ENCODE measurements around the gene SP4.

Gene SP4

DNA sequence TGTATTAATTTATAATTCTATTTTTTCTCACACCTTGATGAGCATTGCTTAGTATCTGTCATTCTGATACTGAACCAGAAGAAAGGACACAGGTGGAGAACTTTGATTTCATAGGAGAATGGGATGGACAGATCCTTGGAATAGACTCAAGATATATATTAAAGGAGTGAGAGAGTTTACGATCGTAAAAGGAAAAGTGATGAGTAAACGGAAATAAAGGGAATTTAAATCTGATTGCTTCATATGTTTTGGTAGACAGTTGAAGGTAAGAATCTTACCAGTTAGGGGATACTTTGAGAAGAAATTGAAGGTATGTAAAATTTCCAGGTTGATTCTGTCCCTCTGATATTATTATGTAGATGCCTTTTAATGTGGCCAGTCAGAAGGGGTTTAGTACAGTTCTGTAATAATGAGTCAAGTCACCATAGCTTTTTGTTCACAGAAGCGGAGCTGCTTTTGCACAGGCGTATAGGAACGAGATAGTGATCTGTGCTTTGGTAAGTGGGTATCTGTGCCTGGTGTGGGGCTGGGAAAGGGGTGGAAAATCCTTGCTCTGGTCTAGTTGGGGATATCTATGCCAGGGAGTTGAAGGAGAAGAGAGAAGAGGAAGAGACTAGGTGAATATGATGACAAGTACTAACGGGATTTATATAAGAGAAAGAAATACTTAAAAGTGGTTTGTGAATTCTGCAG, 15.4 kb downstream of the SP4 start:
- DNase-seq (ENCODE audit: low spot score), result no peak

GRCh38 chr7:21448974-21449373, 21.1 kb downstream of the SP4 start:
- DNase-seq (ENCODE audit: low spot score), result no peak

DNA sequence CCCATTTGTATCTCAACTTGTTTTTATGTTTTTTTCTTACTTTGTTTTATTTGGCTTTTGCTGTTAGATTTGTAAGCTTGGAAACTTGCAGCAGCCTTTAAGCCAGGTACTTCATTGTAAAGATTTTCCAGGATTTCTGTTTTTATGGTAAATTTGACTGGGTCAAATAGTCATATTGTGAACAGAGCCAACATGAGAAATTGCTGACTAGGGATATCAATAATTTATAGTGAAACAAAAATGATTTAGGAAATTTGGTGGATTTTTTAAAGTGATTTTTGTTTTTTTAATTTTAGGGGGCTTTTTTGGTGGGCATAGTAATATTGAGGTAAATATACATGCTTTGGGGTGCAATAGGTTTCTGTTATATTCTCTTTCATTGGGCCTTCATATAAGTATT, 22.2 kb downstream of the SP4 start:
- DNase-seq (ENCODE audit: low spot score), result no peak

- no peak for DNase-seq (ENCODE audit: low spot score)
Measured at GRCh38 chr7:21450941-21451340, 23.1 kb downstream of the SP4 start.

- DNase-seq (ENCODE audit: low spot score), result no peak
Measured at GRCh38 chr7:21454182-21454581, 26.3 kb downstream of the SP4 start.

- no peak for DNase-seq (ENCODE audit: low spot score)
Measured at GRCh38 chr7:21454906-21455305, 27.0 kb downstream of the SP4 start.

DNA sequence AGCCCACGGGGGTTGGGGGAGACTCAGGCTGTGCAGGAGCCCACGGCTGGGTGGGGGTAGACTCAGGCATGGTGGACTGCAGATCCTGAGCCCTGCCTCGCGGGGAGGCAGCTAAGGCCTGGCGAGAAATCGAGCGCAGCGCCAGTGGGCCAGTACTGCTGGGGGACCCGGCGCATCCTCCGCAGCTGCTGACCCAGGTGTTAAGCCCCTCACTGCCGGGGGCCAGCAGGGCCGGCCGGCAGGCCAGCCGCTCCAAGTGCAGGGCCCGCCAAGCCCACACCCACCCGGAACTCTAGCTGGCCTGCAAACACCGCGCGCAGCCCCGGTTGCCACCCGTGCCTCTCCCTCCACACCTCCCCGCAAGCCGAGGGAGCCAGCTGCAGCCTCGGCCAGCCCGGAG, 33.4 kb downstream of the SP4 start:
- no peak for DNase-seq (ENCODE audit: low spot score)

DNA sequence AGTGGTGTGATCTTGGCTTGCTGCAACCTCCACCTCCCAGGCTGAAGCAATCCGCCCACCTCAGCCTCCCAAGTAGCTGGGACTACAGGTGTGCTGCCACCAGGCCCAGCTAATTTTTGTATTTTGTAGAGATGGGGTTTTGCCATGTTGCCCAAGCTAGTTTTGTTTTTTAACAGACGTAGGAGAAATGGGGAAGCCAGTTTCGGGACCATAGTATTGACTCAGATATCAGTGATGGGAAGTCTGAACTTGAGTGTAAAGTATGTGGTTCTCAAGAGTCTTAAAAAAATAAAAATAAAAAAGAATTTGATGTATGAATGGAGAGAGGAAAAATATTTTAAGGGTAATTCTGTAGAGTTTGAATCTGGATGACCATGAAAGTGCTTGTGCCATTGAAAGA, 34.2 kb downstream of the SP4 start:
- no peak for DNase-seq (ENCODE audit: low spot score)

- no peak for DNase-seq (ENCODE audit: low spot score)
Measured at GRCh38 chr7:21463524-21463923, 35.6 kb downstream of the SP4 start.

DNA sequence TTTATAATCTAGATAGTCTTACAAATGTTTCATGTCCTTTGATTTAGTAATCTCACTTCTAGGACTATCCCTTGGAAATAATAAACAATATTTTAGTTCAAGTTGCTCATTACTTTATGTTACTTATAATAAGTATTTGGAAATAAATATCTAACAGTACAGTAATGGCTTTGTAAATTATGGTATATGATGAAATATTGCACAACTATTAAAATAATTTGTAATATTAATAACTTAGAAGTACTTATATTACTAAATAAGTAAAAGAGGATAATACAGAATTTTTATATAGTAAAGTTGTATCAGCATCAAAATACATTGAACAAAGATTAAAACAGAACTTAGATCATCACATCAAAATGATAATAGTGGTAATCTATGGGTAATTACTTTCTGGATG, 41.1 kb downstream of the SP4 start:
- no peak for DNase-seq (ENCODE audit: low spot score)

- DNase-seq (ENCODE audit: low spot score), result no peak
Measured at GRCh38 chr7:21469894-21470293, 42.0 kb downstream of the SP4 start.

DNA sequence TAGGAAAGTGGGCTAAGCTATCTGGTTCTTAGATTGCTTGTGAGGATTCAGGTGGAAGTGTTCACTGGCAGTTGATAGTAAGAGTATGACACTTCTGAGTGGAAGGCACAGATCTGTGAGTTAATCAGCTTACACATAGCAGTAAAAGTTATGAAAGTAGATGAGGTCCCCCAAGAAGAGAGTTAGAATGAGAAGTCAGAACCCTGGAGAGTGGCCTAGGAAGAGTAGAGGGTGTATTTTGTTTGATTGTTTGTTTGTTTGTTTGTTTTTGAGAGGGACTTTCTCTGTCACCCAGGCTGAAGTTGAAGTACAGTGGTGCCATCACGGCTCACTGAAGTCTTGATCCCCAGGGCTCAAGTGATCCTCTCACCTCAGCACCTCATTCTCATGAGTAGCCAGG, 44.1 kb downstream of the SP4 start:
- DNase-seq (ENCODE audit: low spot score), result no peak

- no peak for DNase-seq (ENCODE audit: low spot score)
Measured at GRCh38 chr7:21476429-21476828, 48.5 kb downstream of the SP4 start.

DNA sequence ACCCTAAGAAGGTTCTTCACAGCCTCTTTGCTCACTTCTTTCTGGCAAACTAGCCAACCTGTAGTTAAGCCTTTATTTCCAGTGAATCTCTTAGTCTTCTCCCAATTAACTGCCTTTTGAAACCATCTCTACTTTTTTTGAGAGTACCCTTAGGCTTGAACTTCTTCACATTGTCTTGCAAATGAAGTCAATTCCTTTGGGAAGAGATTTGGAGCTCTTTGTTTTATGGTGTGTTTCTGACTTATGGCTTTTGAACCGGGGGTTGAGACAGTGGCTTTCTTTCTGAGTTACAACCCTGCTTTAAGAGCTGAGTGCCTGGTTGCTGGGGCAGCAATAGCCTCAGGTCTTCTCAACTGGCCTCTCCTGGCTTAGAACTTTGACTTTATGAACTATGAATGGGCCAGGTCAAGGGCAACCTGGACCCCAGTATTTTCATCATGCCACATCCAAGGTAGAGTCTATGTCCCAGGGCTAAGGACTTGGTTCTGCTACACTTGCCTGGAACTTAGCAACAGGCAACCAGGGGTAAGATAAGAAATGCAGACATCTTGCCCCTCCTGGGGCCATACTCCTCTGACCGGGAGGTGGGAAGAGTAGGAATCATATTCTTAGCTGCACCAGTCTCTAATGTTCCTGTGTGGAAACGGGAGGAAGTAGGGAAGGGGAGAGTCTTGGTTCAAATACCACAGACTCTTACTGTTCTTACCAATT, 53.0 kb downstream of the SP4 start:
- no peak for DNase-seq (ENCODE audit: low spot score)

DNA sequence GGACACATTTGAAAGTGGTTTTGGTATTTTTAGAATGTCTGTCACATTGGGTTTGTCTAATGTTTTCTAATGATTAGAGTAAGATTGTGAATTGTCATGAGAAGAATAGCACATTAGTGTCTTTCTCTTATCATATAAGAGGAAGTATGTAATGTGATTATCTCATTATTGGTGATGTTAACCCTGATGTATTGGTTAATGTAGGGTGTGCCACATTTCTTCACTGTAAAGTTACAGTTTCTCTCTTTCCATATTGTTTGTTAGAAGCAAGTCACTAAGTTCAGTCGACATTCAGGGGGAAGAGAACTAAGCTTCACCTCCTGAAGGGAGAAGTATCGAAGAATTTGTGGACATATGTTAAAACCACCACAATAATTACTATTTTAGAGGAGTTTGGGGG, 58.6 kb downstream of the SP4 start:
- DNase-seq (ENCODE audit: low spot score), result no peak

GRCh38 chr7:21495731-21496130, 67.8 kb downstream of the SP4 start:
- no peak for DNase-seq (ENCODE audit: low spot score)

DNA sequence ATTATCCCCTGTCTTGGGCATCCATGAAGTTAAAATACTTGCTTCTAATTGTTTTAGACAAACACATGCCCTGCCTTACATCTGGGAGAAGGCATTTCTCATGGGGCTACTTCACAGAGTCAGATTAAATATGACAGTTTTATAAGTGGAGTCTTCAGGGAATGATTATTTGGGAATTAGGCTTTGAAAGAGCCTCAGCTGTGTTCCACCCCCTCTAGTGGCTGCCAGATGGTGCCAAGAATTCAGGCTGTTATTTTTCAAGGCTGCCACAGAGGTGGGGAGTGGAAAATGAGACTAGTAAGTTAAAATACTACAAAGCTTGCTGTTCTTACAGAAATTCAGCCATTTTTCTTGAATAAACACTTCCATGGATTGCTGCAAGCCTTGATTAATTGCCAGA, 69.2 kb downstream of the SP4 start:
- no peak for DNase-seq (ENCODE audit: low spot score)

GRCh38 chr7:21500117-21500832, 72.4 kb downstream of the SP4 start:
- DNase-seq (ENCODE audit: low spot score), result no peak

- no peak for DNase-seq (ENCODE audit: low spot score)
Measured at GRCh38 chr7:21504021-21504420, 76.1 kb downstream of the SP4 start.

DNA sequence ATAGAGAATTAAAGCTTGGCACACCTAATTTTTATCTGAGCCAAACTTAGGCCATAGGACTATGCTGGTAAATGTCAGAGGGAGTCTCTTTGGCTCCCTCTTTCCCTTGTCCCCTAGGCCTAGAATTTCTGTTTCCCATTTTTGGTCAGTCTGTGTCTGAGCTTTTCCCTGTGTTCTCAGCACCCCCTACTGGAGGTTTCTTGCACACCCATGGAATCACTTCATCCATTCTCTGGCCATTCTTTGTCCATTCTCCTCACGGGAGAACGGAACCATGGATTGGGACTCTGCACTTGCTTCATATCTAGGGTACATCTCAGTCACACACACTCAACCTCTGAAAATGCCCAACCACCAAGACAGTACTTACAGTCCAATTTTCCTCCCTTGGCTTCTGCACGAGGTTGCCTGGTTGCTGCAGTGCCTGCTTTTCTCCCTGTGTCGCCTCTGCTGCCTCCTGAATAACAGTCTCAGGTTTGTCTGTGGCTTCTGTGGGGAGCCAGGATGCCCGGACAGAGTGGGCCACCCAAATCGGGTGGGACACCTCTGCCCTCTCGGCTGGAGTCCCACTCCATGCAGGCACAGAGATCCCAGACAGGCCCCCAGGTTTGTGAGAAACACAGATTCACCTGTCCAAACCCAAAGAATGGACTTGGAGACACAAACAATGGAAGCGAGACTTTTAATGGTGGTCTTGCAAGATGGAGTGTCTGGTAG, 79.9 kb downstream of the SP4 start:
- DNase-seq (ENCODE audit: low spot score), result peak; percentile 27

GRCh38 chr7:21508538-21508937, 80.7 kb downstream of the SP4 start:
- DNase-seq (ENCODE audit: low spot score), result no peak

- no peak for DNase-seq (ENCODE audit: low spot score)
Measured at GRCh38 chr7:21514062-21514461, 86.2 kb downstream of the SP4 start.

- DNase-seq (ENCODE audit: low spot score), result no peak
Measured at GRCh38 chr7:21524680-21525079, 96.8 kb downstream of the SP4 start.
